ENCODE results near the gene DDX17. TPM values are rescaled to one million over a fixed set of nuclear protein-coding genes. Genes with fewer than 3 reads are reported as not detected.

Gene DDX17
- total RNA-seq, 4 donors from 2014 or later, result 108 to 329 (median 206) TPM

GRCh38 chr22:38519453-38520250 lies 13.5 kb upstream of the DDX17 start:
- H3K27ac ChIP-seq, result no peak overlapping the region
- no peak overlapping the region for H3K4me3 ChIP-seq
- TF ChIP-seq, protein P1, sequence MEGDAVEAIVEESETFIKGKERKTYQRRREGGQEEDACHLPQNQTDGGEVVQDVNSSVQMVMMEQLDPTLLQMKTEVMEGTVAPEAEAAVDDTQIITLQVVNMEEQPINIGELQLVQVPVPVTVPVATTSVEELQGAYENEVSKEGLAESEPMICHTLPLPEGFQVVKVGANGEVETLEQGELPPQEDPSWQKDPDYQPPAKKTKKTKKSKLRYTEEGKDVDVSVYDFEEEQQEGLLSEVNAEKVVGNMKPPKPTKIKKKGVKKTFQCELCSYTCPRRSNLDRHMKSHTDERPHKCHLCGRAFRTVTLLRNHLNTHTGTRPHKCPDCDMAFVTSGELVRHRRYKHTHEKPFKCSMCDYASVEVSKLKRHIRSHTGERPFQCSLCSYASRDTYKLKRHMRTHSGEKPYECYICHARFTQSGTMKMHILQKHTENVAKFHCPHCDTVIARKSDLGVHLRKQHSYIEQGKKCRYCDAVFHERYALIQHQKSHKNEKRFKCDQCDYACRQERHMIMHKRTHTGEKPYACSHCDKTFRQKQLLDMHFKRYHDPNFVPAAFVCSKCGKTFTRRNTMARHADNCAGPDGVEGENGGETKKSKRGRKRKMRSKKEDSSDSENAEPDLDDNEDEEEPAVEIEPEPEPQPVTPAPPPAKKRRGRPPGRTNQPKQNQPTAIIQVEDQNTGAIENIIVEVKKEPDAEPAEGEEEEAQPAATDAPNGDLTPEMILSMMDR (IDR thresholded peaks at IDR 0.05 in 4 of 5, conservative IDR thresholded peaks at IDR 0.05 in 1 of 5), result no peak
- no peak for TF ChIP-seq POLR2A (IDR thresholded peaks at IDR 0.05)
- DNase-seq (no peak), ATAC-seq (no peak)
- intact Hi-C loops (cut with DNase I; ENCODE audit: low total_unique reads) (no loop called here), in situ Hi-C loops (cut with MboI; ENCODE audit: low sequenced_read_pairs in 4 of 4) (no loop called here)
- H3K36me3 ChIP-seq, result no peaks in the 10 kb centered on the region
- no peaks in the 10 kb centered on the region for H3K4me1 ChIP-seq
- H3K27me3 ChIP-seq, result no peaks in the 10 kb centered on the region
- H3K9me3 ChIP-seq, result no peaks in the 10 kb centered on the region

DNA sequence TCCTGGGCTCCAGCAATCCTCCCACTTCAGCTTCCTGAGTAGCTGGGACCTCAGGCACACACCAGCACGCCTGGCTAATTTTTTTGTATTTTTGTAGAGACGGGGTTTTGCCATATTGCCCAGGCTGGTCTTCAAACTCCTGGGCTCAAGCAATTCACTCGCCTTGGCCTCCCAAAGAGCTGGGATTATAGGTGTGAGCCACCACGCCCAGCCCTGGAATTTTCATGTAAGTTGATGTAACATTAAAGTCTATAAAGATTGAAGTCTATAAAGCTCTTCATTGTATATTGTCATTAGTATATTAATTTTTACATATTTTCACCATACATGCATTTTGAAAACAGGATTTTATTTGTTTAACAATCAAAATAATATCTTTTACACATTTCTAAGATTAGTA lies 12.5 kb upstream of the DDX17 start:
- intact Hi-C loops (cut with DNase I; ENCODE audit: low total_unique reads), result no loop called here
- ATAC-seq, result no peak

DNA sequence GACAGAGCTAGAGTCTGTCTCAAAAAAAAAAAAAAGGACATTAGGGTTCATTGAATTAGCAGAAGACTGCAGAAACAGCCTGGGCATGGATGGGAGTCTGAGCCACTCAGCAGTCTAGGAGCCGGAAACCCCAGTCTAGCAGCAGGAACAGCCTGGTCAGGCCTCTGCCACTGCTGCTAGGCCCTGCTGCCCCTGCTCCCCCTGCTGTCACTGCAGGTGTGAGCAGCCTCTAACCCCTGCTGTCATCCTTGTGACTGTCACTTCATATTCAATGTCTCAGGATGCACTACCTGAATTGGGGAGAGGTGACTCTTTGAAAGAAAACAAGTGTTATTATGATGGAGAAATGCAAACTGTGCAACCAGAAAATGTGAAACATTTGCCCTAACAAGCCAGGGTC lies 7.0 kb upstream of the DDX17 start:
- in situ Hi-C loops (cut with MboI; ENCODE audit: low sequenced_read_pairs in 4 of 4) (no loop called here), intact Hi-C loops (cut with DNase I; ENCODE audit: low total_unique reads) (no loop called here)
- no peak for TF ChIP-seq POLR2A (IDR thresholded peaks at IDR 0.05)
- TF ChIP-seq, protein P1 (IDR thresholded peaks at IDR 0.05 in 4 of 5, conservative IDR thresholded peaks at IDR 0.05 in 1 of 5), result no peak
- Histone ChIP-seq H3K27ac (no peak overlapping the region), H3K4me1 (no peaks in the 10 kb centered on the region), H3K27me3 (no peaks in the 10 kb centered on the region), H3K4me3 (no peak overlapping the region), H3K9me3 (no peaks in the 10 kb centered on the region), H3K36me3 (no peaks in the 10 kb centered on the region)
- ATAC-seq (no peak), DNase-seq (no peak)

More for the DNA sequence above, 12.5 kb upstream of the DDX17 start:
- Histone ChIP-seq H3K4me1 (no peaks in the 10 kb centered on the region), H3K9me3 (no peaks in the 10 kb centered on the region), H3K36me3 (no peaks in the 10 kb centered on the region), H3K27ac (no peak overlapping the region), H3K27me3 (no peaks in the 10 kb centered on the region), H3K4me3 (no peak overlapping the region)
- in situ Hi-C loops (cut with MboI; ENCODE audit: low sequenced_read_pairs in 4 of 4), result no loop called here
- TF ChIP-seq POLR2A (IDR thresholded peaks at IDR 0.05), result no peak
- TF ChIP-seq, protein P1 (IDR thresholded peaks at IDR 0.05 in 4 of 5, conservative IDR thresholded peaks at IDR 0.05 in 1 of 5), result no peak
- DNase-seq, result no peak

DNA sequence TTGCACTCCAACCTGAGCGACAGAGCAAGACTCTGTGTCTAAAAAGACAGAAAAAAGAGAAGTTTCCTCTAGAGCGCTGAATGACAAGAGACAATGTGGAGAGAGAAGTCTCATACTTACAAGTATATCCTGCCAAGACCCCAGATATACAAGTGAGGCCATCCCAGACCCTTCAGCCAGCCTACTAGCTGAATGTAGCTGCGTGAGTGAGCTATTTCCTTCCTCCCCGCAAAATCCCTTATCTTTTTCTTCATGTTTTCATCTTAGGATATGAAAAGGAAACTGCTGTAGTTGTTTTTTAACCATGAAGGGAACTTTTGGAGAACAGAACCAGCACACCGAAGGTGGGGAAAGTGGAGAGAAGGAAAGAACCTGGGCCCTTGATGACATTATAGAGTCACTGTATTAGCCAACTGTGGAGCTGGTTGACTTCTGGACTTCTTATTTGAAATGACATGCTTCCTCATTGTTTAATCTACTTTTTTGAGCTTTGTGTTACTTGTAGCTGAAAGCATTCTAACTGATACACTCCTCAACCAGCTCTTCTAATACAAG lies 4.4 kb upstream of the DDX17 start:
- no peaks in the 10 kb centered on the region for H3K9me3 ChIP-seq
- TF ChIP-seq POLR2A (IDR thresholded peaks at IDR 0.05), result no peak
- TF ChIP-seq, protein P1 (IDR thresholded peaks at IDR 0.05 in 4 of 5, conservative IDR thresholded peaks at IDR 0.05 in 1 of 5), result no peak
- H3K36me3 ChIP-seq, result no peaks in the 10 kb centered on the region
- H3K4me1 ChIP-seq, result peaks cover 0 to 4% of the 10 kb centered on the region in 2 donors
- intact Hi-C loops (cut with DNase I; ENCODE audit: low total_unique reads) (no loop called here), in situ Hi-C loops (cut with MboI; ENCODE audit: low sequenced_read_pairs in 4 of 4) (no loop called here)
- H3K4me3 ChIP-seq, result no peak overlapping the region
- DNase-seq (no peak), ATAC-seq (no peak)
- H3K27ac ChIP-seq, result no peak overlapping the region
- H3K27me3 ChIP-seq, result no peaks in the 10 kb centered on the region

All from gastrocnemius medialis (tissue), 4 donors.